ENCODE results near the gene ADGRA1. TPM values are rescaled to one million over a fixed set of nuclear protein-coding genes. Genes with fewer than 3 reads are reported as not detected.

The ADGRA1 gene
- total and polyA plus RNA-seq, 2 donors (not counting 3 experiments of a cell fraction or from before 2014, with no cell fraction given): not detected

GRCh38 chr10:133104963-133105640 is 17.4 kb downstream of the ADGRA1 start:
- no peak overlapping the region for H3K4me3 ChIP-seq (replicated peaks in 1 of 3; ENCODE audit: insufficient read depth in 1 of 3, low read depth in 1 of 3, low read length in 3 of 3)
- DNase-seq (ENCODE audit: low read depth, low spot score) (no peak), FAIRE-seq (no peak)
- intact Hi-C loops (cut with micrococcal nuclease) (no loop called here), dilution Hi-C loops (cut with MboI; ENCODE audit: extremely low pct_ligation_motif_present, low sequenced_read_pairs) (no loop called here)
- ChIA-PET CTCF (no interaction called here), POLR2A (no interaction called here)
- no peaks in the 10 kb centered on the region for H3K9me1 ChIP-seq (replicated peaks; ENCODE audit: control insufficient read depth, extremely low read depth, insufficient read depth, low read length)
- no peak overlapping the region for H3K27ac ChIP-seq (ENCODE audit: insufficient read depth, low read depth, low read length)
- H2AFZ ChIP-seq (ENCODE audit: low read depth, low read length): no peak overlapping the region
- peaks cover 3% of the 10 kb centered on the region for H3K9me3 ChIP-seq (replicated peaks; ENCODE audit: control insufficient read depth, insufficient read depth, low read length)
- H3K9ac ChIP-seq (replicated peaks; ENCODE audit: extremely low read depth, insufficient read depth, low read length): no peak overlapping the region
- H4K20me1 ChIP-seq (replicated peaks; ENCODE audit: control insufficient read depth, extremely low read depth, insufficient read depth, low read length): no peaks in the 10 kb centered on the region
- no peaks in the 10 kb centered on the region for H3K27me3 ChIP-seq (ENCODE audit: control insufficient read depth in 2 of 2, insufficient read depth in 2 of 2, low read length in 2 of 2)
- H3K4me2 ChIP-seq (ENCODE audit: insufficient read depth, low read length): no peak overlapping the region
- peaks cover 3% of the 10 kb centered on the region for H3K4me1 ChIP-seq (ENCODE audit: control insufficient read depth, extremely low read depth, insufficient read depth, low read length)
- H3K79me2 ChIP-seq (ENCODE audit: control insufficient read depth, insufficient read depth, low read length): no peaks in the 10 kb centered on the region
- TF ChIP-seq MYC (IDR thresholded peaks at IDR 0.05; ENCODE audit: low read depth, low read length) (no peak), EZH2 (IDR thresholded peaks at IDR 0.05; ENCODE audit: borderline replicate concordance, low read depth, low read length, severe bottlenecking) (no peak), CTCF (IDR thresholded peaks at IDR 0.05; ENCODE audit: extremely low read depth in 1 of 2, insufficient read depth in 1 of 2, low read depth in 1 of 2, low read length in 2 of 2) (no peak), GATA2 (IDR thresholded peaks at IDR 0.05; ENCODE audit: insufficient read depth, insufficient read length, low read depth, low read length) (no peak), POLR2A (IDR thresholded peaks at IDR 0.05; ENCODE audit: low read depth, low read length) (no peak), JUN (IDR thresholded peaks at IDR 0.05; ENCODE audit: borderline replicate concordance, insufficient read depth, insufficient read length, low read depth) (no peak), MAX (IDR thresholded peaks at IDR 0.05; ENCODE audit: insufficient read depth, insufficient read length) (no peak), FOS (IDR thresholded peaks at IDR 0.05; ENCODE audit: borderline replicate concordance, insufficient read depth, low read length) (no peak), POLR2AphosphoS5 (IDR thresholded peaks at IDR 0.05; ENCODE audit: insufficient read depth, low read depth, low read length) (no peak)
- no TSS peak for BruUV-seq (replicated peaks)
- H3K36me3 ChIP-seq (ENCODE audit: control insufficient read depth in 2 of 2, extremely low read depth in 1 of 2, insufficient read depth in 2 of 2, low read length in 2 of 2): no peaks in the 10 kb centered on the region
